H1 (cell line): ENCODE measurements around the gene CLCN3.

Source experiments
- CHD2 ChIP-seq: IDR thresholded peaks from 2 replicates; pipeline ENCODE4 v1.6.1; 2012; ENCODE audit warnings: low read length, improper control_type of control experiment
- CTCF ChIP-seq, 3 experiments: IDR thresholded peaks; 1 replicate in 2 of 3; 2 replicates in 1 of 3; pipeline versions ENCODE4 v1.5.1 to v1.6.1; 2011; ENCODE audit warnings: low read length in 3 of 3, mild to moderate bottlenecking in 3 of 3, inconsistent platforms in 2 of 3, low read depth in 1 of 3, moderate library complexity in 1 of 3; ENCODE audit not compliant: insufficient read depth in 1 of 3; ENCODE audit errors: control extremely low read depth in 1 of 3
- E2F6 ChIP-seq: IDR thresholded peaks from 2 replicates; pipeline ENCODE4 v1.6.1; 2012; ENCODE audit warnings: inconsistent platforms
- EGR1 ChIP-seq: IDR thresholded peaks from 2 replicates; pipeline ENCODE4 v1.6.1; 2011; ENCODE audit warnings: low read depth, low read length, borderline replicate concordance
- EZH2 ChIP-seq: fragments of 200-600 bp; sonication (generic); IDR thresholded peaks from 2 replicates; pipeline ENCODE4 v1.7.1; 2012; ENCODE audit warnings: low read depth, mild to moderate bottlenecking, moderate library complexity, low read length, inconsistent platforms; ENCODE audit not compliant: severe bottlenecking
- GABPA ChIP-seq: IDR thresholded peaks from 2 replicates; pipeline ENCODE4 v1.6.1; 2011; ENCODE audit warnings: mild to moderate bottlenecking, low read length, moderate library complexity, borderline replicate concordance; ENCODE audit not compliant: insufficient read depth
- JUN ChIP-seq: IDR thresholded peaks from 2 replicates; pipeline ENCODE4 v1.6.1; 2011; ENCODE audit warnings: low read depth, mild to moderate bottlenecking, improper control_type of control experiment, low read length
- MAX ChIP-seq: IDR thresholded peaks from 2 replicates; pipeline ENCODE4 v1.6.1; 2012; ENCODE audit warnings: inconsistent platforms
- POLR2A ChIP-seq, 2 experiments: IDR thresholded peaks; 1 replicate in 1 of 2; 2 replicates in 1 of 2; pipeline ENCODE4 v1.6.1; 2011; ENCODE audit warnings: low read depth in 2 of 2, low read length in 2 of 2, mild to moderate bottlenecking in 2 of 2; ENCODE audit errors: control extremely low read depth in 1 of 2
- POLR2AphosphoS5 ChIP-seq: IDR thresholded peaks from 2 replicates; pipeline ENCODE4 v1.6.1; 2011; ENCODE audit warnings: low read depth, low read length
- SRF ChIP-seq: IDR thresholded peaks from 2 replicates; pipeline ENCODE4 v1.6.1; 2011; ENCODE audit warnings: mild to moderate bottlenecking, low read depth, low read length, moderate library complexity
- TAF7 ChIP-seq: optimal IDR thresholded peaks from 2 replicates; pipeline ENCODE3; 2011; ENCODE audit warnings: low read depth, mild to moderate bottlenecking, inconsistent platforms, low read length, moderate library complexity, borderline replicate concordance
- YY1 ChIP-seq: IDR thresholded peaks from 2 replicates; pipeline ENCODE4 v1.6.1; 2011; ENCODE audit warnings: low read depth, mild to moderate bottlenecking, low read length

- TF ChIP-seq E2F6 (no peak), CTCF (IDR thresholded peaks at IDR 0.05; ENCODE audit: control extremely low read depth in 1 of 3, insufficient read depth in 1 of 3, low read depth in 1 of 3, low read length in 3 of 3) (no peak), YY1 (no peak), POLR2A (IDR thresholded peaks at IDR 0.05; ENCODE audit: control extremely low read depth in 1 of 2, low read depth in 2 of 2, low read length in 2 of 2) (no peak), MAX (no peak), CHD2 (no peak), EZH2 (no peak), POLR2AphosphoS5 (no peak), GABPA (no peak), TAF7 (no peak), JUN (no peak), EGR1 (no peak), SRF (no peak)
Observed at GRCh38 chr4:169668069-169668721, 47.8 kb downstream of the CLCN3 start.
